HL-60 (cell line): ENCODE measurements around the gene SCN2A.

Experiments
- DNase-seq, 2 experiments: peaks; one replicate each; pipeline ENCODE4 v3.0.0-alpha.2; 2010 to 2020; ENCODE audit warnings: low read depth in 1 of 2, low spot score in 1 of 2
- H3K27ac ChIP-seq: fragments of 250-450 bp; sonication (Bioruptor Pico); replicated peaks from 2 replicates; pipeline ENCODE4 v1.5.1; 2020; ENCODE audit warnings: mild to moderate bottlenecking, moderate library complexity
- H3K27me3 ChIP-seq: fragments of 250-450 bp; sonication (Bioruptor Pico); 2 replicates; pipeline ENCODE4 v1.5.1; 2021; ENCODE audit warnings: mild to moderate bottlenecking, moderate library complexity; ENCODE audit not compliant: insufficient read depth, poor library complexity, severe bottlenecking
- H3K4me3 ChIP-seq: replicated peaks from 2 replicates; pipeline ENCODE4 v1.5.1; 2011; ENCODE audit warnings: mild to moderate bottlenecking, control low read depth, low read length; ENCODE audit not compliant: insufficient read depth
- CTCF ChIP-seq: IDR thresholded peaks from one replicate; pipeline ENCODE4 v1.5.1; 2011; ENCODE audit warnings: low read length, control low read depth, inconsistent platforms; ENCODE audit not compliant: insufficient read depth
- GABPA ChIP-seq: IDR thresholded peaks from 2 replicates; pipeline ENCODE4 v1.6.1; 2012; ENCODE audit warnings: low read depth
- POLR2AphosphoS5 ChIP-seq: IDR thresholded peaks from 2 replicates; pipeline ENCODE4 v1.6.1; 2012; ENCODE audit warnings: low read depth
- REST ChIP-seq: IDR thresholded peaks from 2 replicates; pipeline ENCODE4 v1.6.1; 2012; ENCODE audit warnings: low read depth; ENCODE audit not compliant: insufficient replicate concordance
- SPI1 ChIP-seq: IDR thresholded peaks from 2 replicates; pipeline ENCODE4 v1.6.1; 2012; ENCODE audit warnings: low read depth, mild to moderate bottlenecking, borderline replicate concordance

SCN2A gene

GRCh38 chr2:165432234-165432966, 193.2 kb downstream of the SCN2A start:
- H3K27ac ChIP-seq = no peak overlapping the region
- DNase-seq = no peak
- H3K4me3 ChIP-seq = no peak overlapping the region
- no peak for TF ChIP-seq GABPA
- TF ChIP-seq REST = no peak
- no peak for TF ChIP-seq CTCF
- TF ChIP-seq POLR2AphosphoS5 = no peak
- no peak for TF ChIP-seq SPI1
- H3K27me3 ChIP-seq = no peaks in the 10 kb centered on the region

GRCh38 chr2:165434865-165435496, 195.8 kb downstream of the SCN2A start:
- no peak for TF ChIP-seq GABPA
- no peak for TF ChIP-seq SPI1
- no peak for TF ChIP-seq REST
- TF ChIP-seq POLR2AphosphoS5 = no peak
- TF ChIP-seq CTCF = no peak
- H3K27me3 ChIP-seq = no peaks in the 10 kb centered on the region
- no peak overlapping the region for H3K4me3 ChIP-seq
- H3K27ac ChIP-seq = no peak overlapping the region
- DNase-seq = no peak

- Histone ChIP-seq H3K27ac (no peak overlapping the region), H3K4me3 (no peak overlapping the region), H3K27me3 (no peaks in the 10 kb centered on the region)
- DNase-seq = no peak
- no peak for TF ChIP-seq CTCF
- TF ChIP-seq SPI1 = no peak
- no peak for TF ChIP-seq GABPA
- TF ChIP-seq POLR2AphosphoS5 = no peak
- no peak for TF ChIP-seq REST
These were observed 196.4 kb downstream of the SCN2A start for GRCh38 chr2:165435611-165436010.
